Right renal pelvis (tissue), 4 donors: ENCODE results near the gene SPATA31E1. TPM values are rescaled to one million over a fixed set of nuclear protein-coding genes. Genes with fewer than 3 reads are reported as not detected.
"Not testable (repeated sequence)": the region's sequence is repeated elsewhere in the genome, so short reads cannot be mapped to it uniquely, and the experiment has no call there.

Source experiments
- DNase-seq, 4 donors: peaks; one replicate each; pipeline ENCODE4 v3.0.0-alpha.2; 2013; ENCODE audit warnings: low read depth in 4 of 4, low spot score in 3 of 4, missing footprints in 1 of 4
- polyA plus RNA-seq, 4 donors: library from polyadenylated mRNA; unstranded; fragments of 120-200 nt; gene quantifications; one replicate each; pipeline ENCODE4 v1.2.1, GENCODE V29; 2013; ENCODE audit not compliant: insufficient read length in 4 of 4

Gene SPATA31E1
- polyA plus RNA-seq: under 1 TPM in 1 of 4 donors, not detected in 3; 0.01 TPM

DNA sequence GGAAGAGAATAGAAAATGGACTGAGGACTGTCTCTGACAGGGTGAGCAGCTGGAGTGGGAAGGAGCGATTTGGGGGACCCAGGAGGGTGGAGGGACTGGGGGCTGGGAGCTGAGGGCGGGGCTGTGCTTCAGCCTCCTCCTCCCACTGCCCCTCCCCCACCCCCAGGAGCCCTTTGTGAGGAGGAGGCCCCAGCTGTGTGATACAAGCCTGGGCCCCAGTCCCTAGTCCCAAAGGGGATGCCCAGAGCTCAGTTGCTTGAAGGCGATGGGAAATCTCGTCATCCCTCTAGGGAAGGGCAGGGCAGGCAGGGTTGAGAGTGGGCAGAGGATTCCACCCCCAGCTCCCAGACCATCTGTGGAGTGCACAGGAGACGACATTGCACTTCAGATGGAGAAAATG is at the start of gene SPATA31E1:
SPATA31E1 (plus strand) TSS at position 251 of the 400 bp plus-strand sequence; CDS start at position 266, 15 bp downstream.
- no peak for DNase-seq

DNA sequence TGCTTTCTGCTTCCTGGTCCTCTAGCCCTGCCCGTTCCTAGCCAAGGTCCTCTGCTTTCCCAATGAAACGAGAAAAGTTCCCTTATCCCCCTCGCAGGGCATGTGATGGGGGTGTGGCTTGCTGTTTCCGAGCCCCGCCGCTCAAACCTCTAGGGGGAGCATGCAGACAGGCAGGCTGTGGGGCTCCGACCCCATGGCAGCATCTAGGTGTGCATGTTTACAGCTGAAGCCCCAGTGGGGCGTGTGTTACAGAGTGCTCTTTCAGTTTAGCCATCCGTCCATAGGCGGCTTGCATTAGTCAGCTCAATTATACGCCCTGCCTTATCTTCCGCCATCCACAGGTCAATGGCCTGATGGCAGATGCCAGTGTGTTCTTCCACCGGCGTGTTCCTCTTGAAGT is 48.3 kb upstream of the SPATA31E1 start:
- no peak for DNase-seq

DNA sequence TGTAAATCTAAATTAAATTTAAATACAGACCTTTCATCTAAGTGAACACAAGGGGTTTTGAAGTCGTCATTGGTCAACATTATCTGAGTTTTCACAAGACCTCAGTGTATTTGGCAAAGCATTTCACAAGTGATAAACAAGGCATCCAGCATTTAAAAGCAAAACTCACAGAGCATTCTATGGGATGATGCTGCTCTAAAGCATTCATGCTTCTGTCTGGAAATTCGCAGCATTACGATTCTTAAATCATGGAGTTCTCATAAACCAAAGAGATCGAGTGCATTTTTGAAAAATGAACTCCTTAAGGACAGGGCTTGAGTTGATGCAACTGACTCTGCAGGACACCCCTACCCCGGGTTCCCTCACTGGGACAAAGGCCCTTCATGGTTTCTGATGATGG is 46.1 kb upstream of the SPATA31E1 start:
- no peak for DNase-seq

DNA sequence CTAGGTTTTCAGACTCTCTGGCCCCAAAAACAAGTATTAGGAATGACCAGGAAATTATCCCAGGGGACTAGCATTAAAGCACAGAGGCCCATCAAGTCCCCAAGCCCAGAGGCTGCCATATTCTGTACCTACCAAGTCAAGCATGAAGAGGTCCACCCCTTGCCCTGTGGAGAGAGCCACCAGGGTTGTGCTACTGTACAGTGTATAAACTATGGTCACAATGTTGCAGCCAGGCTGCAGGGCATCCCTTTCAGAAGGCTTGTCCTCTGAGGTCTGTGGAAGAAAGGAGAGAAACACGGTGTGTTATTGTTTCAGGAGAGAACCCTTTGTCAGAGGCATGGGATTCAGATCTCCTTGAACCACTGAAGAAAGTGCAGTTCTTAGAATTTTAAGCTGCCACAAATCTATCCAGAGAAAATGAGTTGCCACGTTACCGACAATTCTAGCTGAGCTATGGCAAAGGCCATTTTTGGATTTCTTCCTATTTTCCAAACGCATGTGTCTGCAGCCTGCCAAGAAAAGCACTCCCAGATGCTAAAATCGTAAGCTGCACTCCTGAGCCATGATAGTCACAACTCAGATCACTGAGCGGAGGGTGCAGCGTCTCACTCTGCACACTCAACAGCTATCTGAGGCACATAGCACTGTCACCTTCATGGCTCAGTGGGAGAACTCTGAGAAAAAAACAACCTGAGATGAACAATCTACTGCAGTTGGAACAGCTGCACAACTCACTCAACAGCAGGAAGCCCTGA is 45.5 kb upstream of the SPATA31E1 start:
- no peak for DNase-seq

DNA sequence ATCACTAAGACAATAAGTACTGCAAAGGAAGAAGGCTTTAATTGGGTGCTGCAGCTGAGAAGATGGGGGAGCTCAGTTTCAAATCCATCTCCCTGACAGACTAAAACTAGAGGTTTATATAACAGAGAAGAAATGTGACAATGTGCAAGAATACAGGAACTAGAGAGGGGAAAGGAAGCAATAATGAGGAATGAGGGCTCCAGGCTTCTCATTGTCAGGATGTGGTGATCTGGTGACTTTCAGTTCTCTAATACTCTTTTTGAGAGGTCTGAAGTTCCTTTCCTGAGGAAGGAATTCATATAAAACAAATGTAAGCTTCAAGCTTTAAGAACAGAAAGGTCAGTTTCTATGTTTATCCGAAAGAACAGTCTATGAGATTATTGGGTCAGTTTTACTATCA is 42.5 kb upstream of the SPATA31E1 start:
- no peak for DNase-seq

DNA sequence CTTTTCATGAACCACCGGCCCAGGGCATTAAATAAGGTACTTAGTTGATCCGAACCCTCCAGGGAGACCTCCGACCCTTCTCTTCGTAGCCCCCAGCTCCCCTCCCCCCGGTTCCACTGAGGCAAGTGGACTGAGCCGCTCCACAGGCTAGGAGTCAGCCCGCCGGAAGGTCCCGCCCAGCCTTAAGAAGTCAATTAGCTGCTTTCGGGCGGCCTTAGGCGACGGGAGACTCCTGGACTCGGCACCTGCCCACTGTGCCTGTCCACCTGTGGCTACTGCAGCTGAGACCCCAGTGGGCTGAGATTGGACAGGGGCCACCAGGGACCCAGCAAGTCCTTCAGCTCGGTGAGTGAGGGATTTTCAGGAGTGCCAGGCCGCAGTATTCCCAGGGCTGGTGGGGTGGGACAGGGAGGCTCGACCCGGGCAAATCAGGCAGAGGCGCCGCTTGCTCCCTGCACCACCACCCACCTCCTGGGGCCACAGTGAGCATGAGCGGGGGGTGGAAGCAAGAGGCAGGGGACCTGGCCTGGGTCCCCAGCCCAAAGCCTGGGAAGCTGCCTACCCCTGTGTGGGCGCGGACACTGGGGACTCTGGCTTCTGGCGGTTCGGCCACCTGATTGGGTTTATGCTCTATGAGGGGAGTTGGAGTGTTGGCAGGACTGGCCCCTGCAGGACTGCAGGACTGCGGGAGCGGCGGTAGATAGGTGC is 39.6 kb upstream of the SPATA31E1 start:
- no peak for DNase-seq

DNA sequence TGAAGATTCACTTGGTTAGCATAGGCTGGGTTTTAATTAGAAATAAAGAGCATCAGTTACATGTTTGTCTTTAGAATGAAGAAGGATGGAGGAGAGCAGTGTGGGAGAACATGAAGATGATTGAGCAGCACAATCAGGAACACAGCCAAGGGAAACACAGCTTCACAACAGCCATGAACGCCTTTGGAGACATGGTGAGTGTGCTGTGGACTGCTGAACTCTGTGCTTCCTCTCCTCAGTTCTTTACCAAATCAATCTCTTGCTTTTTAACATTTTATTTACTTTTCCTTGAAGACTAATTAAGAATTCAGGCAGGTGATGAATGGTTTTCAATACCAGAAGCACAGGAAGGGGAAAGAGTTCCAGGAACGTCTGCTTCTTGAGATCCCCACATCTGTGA is 38.2 kb upstream of the SPATA31E1 start:
- DNase-seq: peak; percentile 25 to 51 (median 34)

DNA sequence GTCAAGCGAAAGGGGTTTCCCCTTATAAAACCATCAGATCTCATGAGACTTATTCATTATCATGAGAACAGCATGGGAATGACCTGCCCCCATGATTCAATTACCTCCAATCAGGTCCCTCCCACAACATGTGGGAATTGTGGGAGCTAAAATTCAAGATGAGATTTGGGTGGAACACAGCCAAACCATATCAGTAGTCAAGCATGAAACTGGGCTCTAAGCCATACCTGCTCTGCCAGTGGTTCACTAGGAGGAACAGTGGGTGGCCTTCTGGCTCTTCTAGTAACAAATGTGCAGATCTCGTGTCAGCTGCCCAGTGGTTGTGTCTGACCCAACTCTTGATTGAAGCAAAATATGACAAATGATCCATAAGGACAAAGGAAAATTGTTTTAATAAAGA is 34.9 kb upstream of the SPATA31E1 start:
- DNase-seq: not testable (repeated sequence)

DNA sequence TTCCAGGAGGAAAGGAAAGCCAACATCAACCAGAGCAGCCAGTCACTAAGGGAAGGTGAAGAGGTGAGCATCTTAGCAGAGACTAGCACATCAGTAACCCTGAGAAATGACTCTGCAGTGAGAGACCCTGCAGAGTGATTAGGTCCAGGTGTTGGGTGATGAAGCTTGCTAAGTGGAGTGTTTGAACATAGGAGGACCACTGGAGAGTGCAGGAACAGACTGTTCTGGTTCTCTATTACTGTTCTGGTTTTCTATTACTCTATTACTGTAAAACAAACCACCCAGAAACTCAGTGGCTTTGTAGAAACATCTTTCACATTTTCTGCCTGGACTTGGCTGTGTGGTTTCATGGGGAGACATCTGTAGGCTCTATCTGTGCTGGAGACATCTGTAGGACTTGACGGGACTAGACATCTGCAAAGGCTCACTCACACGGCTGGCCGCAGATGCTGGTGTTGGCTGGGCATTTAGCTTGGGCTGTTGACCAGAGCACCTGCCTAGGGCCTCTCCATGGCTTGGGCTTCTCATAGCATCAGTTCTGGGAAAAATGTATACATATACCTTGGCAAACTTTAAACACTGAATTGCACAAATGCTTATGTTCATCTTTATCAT is 33.4 kb upstream of the SPATA31E1 start:
- no peak for DNase-seq

DNA sequence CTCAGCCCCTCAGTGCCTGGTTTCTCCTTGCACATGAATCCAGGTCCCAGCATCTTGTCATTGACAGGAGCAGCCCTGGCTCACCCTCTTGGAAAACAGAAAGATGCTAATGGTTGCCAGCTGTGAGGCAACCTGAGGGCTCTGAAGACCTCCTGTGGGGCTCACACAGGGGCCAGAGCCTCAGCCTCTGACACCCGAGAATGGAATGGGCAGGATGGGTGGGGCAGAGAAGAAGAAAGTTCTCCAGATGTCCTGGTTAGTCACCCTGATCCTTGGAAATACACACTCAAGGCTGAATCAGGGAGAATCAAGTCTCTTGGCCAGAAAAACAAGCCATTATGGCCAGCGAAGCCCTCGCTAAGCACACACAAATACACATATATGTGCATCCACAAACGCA is 32.3 kb upstream of the SPATA31E1 start:
- no peak for DNase-seq

DNA sequence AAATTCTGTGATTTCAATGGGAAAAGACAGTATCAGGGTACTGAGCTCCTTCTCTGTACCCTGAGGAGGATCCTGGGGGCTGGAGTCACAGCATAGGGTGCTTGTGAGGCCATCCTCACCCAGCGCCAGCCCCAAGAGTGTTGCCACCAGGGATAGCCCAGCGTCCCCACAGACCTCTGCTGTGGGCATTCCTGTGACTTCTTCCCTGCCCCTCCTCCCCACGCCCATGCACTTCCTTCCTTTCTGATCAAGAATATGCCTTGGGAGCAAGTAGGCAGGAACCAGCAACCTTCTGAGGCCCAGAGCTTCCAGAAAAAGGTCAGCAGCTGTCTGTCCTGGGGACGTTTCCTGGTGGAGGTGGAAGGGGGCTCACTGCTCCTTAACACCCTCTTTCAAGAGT is 31.5 kb upstream of the SPATA31E1 start:
- DNase-seq: not testable (repeated sequence)

DNA sequence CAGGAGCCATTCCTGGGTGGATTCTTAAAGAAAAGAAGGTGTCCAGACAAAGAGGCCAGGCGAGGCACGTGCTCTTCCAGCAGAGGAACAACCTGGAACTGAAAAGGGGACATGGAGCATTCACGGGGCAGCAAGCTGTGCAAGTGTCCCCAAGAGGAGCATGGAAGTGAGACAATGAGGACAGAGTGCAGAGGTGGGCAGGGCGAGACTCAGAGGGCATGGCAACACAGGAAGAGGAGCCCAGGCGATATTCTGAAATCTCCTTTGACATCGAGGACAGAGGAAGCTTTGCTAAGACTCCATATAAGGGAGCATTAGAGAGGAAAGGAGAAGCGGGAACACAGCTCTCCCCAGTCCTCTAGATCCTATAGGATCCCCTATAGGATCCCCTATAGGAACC is 29.4 kb upstream of the SPATA31E1 start:
- no peak for DNase-seq

DNA sequence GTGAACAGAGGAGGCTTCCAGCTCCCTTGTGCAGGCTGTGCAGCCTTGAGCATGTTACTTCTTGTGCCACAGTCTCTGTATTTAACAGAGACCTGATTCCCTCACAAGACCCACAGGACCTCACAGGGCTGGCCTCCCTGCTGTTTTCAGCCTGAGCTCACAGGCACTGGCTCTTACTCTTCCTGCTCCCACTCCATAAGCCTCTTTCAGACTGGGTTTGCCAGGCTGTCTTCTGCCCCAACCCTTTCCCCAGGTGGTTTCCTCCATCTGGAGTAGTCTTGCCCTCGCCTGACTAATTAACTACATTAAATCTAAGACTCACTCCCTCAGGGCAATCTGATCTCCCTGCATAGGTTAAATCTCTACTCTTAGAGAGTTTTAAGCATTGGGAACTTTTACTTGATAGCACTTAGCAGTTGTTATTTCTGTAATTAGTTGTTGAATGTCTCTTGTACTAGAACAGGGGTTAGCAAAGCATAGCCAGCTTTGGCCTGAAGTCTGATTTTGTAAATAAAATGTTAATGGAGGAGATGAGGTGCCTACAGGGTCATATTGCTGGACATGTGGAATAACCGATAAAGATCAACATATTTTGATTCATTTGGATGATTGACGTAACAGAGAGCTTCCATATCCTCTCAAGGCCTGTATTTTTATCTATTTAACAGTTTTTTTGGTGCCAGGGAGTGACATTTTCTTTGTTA is 28.6 kb upstream of the SPATA31E1 start:
- no peak for DNase-seq

DNA sequence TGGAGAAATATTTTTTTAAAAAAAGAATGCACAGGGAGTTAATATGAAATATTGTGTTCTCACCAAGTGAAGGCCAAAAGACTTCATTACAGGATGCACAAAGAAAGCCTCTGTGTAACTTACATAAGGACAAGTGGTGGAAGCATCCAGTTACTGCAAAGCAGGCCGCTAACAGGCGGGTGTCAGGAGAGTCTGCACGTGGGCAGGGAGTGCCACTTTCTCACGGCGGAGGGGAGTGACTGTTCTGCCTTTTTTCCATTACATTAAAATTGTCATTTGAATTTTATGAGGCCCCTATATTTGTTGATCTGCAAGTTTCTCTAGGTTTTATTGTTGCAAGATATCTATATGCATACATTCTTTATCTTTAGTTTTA is 28.1 kb upstream of the SPATA31E1 start:
- DNase-seq: no peak

DNA sequence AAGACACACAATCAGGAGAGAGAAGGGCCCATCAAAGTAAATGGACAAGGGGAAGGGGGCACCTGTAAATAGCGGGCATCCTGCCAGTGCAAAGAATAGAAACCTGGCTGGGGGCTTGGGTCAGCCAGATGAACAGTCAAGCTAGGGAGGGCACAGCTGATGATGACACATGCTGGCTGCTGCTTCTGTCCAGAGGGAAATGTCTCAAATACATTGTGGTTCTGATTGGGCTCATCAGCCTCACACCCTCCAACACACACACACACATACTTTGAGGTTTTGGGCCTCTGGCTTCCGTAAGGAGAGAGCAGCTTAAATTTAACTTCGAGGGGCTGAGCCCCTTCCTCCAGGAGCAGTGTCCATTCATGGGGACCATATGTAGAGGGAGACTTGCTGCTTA is 27.6 kb upstream of the SPATA31E1 start:
- DNase-seq: no peak

DNA sequence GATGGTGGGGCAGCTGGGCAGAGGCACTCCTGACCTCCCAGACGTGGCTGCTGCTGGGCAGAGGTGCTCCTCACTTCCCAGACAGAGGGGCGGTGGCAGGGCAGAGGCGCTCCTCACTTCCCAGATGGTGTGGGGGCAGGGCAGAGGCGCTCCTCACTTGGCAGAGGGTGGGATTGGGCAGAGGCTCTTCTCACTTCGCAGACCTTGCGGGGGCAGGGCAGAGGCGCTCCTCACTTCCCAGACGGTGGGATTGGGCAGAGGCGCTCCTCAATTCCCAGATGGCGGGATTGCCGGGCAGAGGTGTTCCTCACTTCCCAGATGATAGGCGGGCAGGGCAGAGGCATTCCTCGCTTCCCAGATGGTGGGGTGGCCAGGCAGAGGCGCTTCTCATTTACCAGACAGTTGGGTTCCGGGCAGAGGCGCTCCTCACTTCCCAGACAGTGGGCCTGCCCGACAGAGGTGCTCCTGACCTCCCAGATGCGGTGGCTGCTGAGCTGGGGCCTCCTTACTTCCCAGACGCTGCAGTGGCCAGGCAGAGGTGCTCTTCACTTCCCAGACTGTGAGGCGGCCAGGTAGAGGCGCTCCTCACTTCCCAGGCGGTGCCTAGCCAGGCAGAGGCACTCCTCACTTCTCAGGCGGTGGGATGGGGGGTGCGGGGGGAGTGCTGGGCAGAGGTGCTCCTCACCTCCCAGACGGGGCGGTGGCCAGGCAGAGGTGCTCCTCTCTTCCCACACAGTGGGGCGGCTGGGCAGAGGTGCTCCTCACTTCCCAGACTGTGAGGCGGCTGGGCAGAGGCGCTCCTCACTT is 25.3 kb upstream of the SPATA31E1 start:
- DNase-seq: no peak

DNA sequence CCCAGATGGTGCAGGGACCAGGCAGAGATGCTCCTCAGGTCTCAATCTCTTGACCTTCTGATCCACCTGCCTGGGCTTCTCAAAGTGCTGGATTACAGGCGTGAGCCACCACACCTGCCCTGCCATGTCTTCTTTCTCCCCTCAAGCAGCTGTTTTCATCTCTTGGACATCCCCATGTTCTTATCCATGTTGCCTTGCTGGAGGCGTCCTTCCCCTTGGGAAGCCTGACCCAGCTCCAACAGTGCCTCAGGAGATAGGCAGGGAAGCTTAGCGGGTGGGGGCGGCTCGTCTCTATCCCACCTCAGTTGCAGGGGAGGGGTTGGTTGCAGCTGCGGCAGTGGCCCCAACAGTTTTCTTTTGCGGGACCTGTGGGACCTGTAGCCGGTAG is 24.7 kb upstream of the SPATA31E1 start:
- DNase-seq: no peak

DNA sequence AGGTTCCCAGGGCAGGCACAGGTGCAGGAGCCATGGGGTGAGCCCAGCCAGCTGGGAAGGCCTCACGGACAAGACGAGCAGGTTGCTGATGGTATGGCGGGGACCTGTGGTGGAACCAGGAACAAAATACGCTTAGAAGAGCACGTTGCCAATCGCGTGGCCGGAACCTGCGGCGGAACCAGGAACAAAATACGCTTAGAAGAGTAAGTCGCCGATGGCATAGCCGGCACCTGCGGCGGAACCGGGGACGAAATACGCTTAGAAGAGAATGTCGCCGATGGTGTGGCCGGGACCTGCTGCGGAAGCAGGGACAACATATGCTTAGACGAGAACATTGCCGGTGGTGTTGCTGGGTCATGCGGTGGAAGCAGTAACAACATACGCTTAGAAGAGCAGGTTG is 23.5 kb upstream of the SPATA31E1 start:
- DNase-seq: no peak

DNA sequence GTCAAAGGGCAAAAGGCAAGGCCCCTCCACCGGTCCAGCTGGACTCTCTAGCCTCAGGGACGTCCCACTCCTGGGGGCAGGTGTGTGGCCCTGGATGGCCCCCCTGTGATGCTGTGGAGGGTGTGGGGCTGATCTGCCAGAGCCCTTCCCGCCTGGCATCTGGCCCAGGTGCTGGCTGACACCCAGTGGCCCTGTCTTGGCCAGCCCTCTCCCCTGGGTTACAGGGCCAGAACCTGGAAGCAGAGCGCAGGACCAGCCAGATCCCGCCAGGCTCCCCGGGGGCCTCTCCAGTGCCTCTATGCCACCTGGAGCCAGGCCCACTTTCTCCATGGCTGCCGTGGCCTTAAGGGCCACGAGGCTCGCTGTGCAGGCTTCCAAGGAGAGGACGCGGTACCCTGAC is 22.9 kb upstream of the SPATA31E1 start:
- DNase-seq: no peak

DNA sequence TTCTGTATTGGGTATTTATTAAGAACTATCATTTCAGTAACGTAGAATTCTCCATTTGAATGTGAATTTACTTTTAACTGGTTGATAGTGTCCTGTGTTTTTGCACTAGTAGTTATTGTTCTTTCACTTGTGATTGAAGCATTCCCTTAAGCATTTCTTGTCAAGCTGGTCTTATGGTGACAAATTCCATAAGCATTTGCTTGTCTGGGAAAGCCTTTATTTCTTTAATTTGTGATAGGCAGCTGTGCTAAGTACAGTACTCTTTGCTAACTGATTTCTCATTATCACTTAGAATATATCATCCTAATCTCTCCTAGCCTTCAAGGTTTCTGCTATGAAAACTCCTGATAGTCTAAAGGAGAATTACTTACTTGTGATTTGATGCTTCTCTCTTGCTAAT is 21.3 kb upstream of the SPATA31E1 start:
- DNase-seq: no peak
